Measurements from ENCODE around the gene SYNJ2BP.

- no peak for TF ChIP-seq JUND (IDR thresholded peaks at IDR 0.05)
- TF ChIP-seq CTCF (IDR thresholded peaks at IDR 0.05; ENCODE audit: low read depth, low read length, missing input control): no peak
- no peak for TF ChIP-seq MAX (IDR thresholded peaks at IDR 0.05)
- TF ChIP-seq REST (IDR thresholded peaks at IDR 0.05): no peak
- no peak for TF ChIP-seq FOXA1 (IDR thresholded peaks at IDR 0.05)
- TF ChIP-seq YY1 (IDR thresholded peaks at IDR 0.05): no peak
- TF ChIP-seq ATF3 (IDR thresholded peaks at IDR 0.05): no peak
- no peak for TF ChIP-seq ZBTB33 (IDR thresholded peaks at IDR 0.05)
Observed at GRCh38 chr14:70397746-70398145, 19.1 kb downstream of the SYNJ2BP start.

All from liver (tissue), 3 donors.